WI38 (cell line): ENCODE data around the gene ALDH1A3.

Experiments used
- H3K4me3 ChIP-seq: 2 replicates; pipeline ENCODE4 v1.5.1; 2011; ENCODE audit warnings: low read depth, mild to moderate bottlenecking, control low read depth, low read length
- TF ChIP-seq, protein P1 (sequence below): IDR thresholded peaks from 2 replicates; pipeline ENCODE4 v1.5.1; 2012; ENCODE audit warnings: low read depth, mild to moderate bottlenecking, control low read depth, low read length

ALDH1A3 gene

GRCh38 chr15:100859970-100860828 is 19.4 kb upstream of the ALDH1A3 start:
- TF ChIP-seq, protein P1, sequence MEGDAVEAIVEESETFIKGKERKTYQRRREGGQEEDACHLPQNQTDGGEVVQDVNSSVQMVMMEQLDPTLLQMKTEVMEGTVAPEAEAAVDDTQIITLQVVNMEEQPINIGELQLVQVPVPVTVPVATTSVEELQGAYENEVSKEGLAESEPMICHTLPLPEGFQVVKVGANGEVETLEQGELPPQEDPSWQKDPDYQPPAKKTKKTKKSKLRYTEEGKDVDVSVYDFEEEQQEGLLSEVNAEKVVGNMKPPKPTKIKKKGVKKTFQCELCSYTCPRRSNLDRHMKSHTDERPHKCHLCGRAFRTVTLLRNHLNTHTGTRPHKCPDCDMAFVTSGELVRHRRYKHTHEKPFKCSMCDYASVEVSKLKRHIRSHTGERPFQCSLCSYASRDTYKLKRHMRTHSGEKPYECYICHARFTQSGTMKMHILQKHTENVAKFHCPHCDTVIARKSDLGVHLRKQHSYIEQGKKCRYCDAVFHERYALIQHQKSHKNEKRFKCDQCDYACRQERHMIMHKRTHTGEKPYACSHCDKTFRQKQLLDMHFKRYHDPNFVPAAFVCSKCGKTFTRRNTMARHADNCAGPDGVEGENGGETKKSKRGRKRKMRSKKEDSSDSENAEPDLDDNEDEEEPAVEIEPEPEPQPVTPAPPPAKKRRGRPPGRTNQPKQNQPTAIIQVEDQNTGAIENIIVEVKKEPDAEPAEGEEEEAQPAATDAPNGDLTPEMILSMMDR: no peak
- no peak overlapping the region for H3K4me3 ChIP-seq

DNA sequence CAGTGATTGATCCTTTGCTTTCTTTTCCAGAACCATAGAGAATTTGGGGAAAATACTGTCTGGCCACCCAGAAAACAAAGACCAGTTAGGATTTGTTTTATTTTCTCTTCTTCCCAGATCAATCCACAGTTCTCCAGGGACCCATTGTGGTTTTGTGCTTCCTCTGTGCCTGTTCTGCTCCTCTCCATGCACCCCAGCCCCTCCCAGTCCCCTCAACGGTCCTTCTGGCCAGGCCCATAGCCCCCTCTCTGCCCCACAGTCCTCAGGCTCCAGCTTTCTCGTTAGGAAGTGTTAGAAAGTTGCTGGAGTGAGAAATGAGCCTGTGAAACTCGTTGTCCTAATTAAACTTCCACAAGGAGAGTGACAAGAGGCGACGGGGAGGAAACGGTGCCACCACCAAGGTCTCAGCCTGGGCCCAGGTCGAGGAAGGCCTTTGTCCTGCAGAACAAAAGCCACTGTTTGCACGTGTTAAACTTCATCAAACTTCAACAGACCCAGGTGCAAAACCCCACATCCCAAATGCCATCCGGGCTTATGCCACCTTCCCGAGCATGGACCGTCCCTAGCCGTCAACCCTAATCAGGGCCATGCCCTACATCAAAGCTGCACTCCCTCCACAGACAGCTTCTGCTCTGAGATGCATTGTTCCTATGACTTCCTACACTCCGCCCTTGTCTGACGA is 18.7 kb upstream of the ALDH1A3 start:
- H3K4me3 ChIP-seq: no peak overlapping the region
- TF ChIP-seq, protein P1: no peak

GRCh38 chr15:100861511-100861991 is 18.1 kb upstream of the ALDH1A3 start:
- H3K4me3 ChIP-seq: no peak overlapping the region
- TF ChIP-seq, protein P1: no peak

DNA sequence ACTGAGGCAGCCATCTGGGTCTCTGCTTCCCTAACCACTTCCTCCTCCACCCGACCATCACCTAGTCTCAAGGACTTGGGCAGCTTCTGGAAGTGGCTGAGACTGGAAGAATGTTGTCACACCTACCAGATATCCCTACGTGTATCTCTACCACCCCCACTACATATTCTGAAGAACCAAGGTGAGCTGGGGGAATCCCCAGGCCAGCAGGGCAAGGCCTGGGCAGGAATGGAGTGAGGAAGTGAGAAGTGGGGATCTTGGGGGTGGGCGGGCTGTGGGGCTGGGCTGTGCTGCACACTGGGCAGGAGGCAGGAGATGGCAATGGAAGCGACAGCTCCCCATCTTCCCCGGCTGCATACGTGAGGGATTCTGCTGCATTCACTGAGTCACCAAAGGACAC is 17.5 kb upstream of the ALDH1A3 start:
- H3K4me3 ChIP-seq: no peak overlapping the region
- TF ChIP-seq, protein P1: no peak

GRCh38 chr15:100863075-100863795 is 16.4 kb upstream of the ALDH1A3 start:
- TF ChIP-seq, protein P1: no peak
- H3K4me3 ChIP-seq: peak overlapping the region; percentile 0

DNA sequence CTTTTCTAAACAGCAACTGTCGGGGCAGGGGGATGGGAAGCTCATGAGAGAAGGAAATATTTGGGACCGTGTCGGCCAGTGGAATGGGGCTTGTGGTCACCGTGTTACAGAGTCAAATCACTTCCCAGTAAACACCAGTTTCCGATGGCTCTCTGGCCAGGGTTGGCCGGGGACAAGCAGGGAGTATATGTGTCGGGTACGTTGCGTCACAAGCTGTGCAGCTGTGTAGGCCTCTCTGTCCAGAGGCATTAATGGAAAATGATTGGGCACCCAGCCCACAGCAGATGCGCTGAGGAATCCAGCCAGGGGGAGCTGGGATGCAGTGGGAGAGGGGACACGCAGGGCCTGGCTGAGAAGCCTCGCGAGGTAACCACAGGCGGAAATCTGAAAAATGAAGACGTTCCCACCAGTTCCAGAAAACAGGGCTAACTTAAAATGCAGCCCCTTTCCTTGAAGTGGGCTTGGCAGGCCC is 15.8 kb upstream of the ALDH1A3 start:
- H3K4me3 ChIP-seq: peak overlapping the region; percentile 0
- TF ChIP-seq, protein P1: no peak
